ENCODE measurements around the gene PRKCD.

GRCh38 chr3:53153980-53154379, 7.0 kb upstream of the PRKCD start:
- TF ChIP-seq FOXP2 (optimal IDR thresholded peaks at IDR 0.05; ENCODE audit: control extremely low read depth, extremely low read length, insufficient read depth), result no peak
- TF ChIP-seq POLR2AphosphoS5 (IDR thresholded peaks at IDR 0.05; ENCODE audit: borderline replicate concordance, low read depth, low read length), result no peak

Measured in SK-N-MC (cell line).